ENCODE measurements around the gene ZNF587. TPM values are rescaled to one million over a fixed set of nuclear protein-coding genes. Genes with fewer than 3 reads are reported as not detected.
"Not testable (repeated sequence)": the region's sequence is repeated elsewhere in the genome, so short reads cannot be mapped to it uniquely, and the experiment has no call there.

ZNF587 gene
- total RNA-seq, 2 donors from 2014 or later, result 44.1 to 50.4 TPM

DNA sequence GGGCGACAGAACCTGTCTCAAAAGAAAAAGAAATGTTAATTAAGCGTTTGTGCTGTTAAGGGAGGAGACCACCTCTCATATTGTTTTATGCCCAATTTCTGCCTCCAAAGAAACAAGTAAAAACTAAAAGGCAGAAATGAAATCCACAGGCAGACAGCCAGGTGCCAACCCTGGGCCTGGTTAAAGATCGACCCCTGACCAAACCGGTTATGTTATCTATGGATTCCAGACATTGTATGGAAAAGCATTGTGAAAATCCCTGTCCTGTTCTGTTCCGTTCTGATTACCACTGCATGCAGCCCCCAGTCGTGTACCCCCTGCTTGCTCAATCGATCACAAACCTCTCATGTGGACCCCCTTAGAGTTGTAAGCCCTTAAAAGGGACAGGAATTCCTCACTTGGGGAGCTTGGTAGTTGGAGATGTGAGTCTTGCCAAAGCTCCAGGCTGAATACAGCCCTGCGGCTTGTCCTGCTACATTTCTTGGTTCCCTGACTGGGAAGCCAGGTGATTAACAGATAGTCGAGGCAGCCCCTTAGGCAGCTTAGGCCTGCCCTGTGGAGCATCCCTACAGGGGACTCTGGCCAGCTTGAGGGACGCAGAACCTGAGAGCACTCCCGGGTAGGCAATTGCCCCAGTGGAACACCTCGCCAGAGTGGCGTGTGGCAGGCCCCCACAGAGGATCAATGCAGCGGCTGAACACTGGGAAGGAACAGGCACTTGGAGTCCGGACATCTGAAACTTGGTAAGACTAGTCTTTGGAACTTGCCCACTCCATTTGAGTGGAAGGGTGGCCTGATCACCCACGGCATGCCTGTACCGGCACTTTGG, 34.2 kb upstream of the ZNF587 start:
- Mint-ChIP-seq H3K27ac (peak overlapping the region; percentile 97), H3K4me1 (peaks cover 40% of the 10 kb centered on the region), H3K27me3 (no peaks in the 10 kb centered on the region), H3K36me3 (ENCODE audit: low read depth) (no peaks in the 10 kb centered on the region), H3K4me3 (peak overlapping the region; percentile 98)
- no peaks in the 10 kb centered on the region for H3K9me3 ChIP-seq (ENCODE audit: control insufficient read depth, low read length, poor library complexity, severe bottlenecking)
- DNase-seq, result no peak
- ATAC-seq, result no peak

DNA sequence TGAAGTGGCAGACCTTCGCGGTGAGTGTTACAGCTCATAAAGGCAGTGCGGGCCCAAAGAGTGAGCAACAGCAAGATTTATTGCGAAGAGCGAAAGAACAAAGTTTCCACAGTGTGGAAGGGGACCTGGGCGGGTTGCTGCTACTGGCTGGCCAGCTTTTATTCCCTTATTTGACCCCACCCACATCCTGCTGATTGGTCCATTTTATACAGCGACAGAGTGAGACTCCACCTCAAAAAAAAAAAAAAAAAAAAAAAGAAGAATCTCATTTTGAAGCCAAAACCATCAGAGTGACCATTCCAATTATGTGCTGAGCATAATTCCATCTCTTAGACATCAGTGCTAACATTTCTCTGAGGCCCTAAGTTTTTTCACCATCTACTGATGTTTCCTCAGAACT, 33.0 kb upstream of the ZNF587 start:
- H3K4me3 Mint-ChIP-seq, result peak overlapping the region; percentile 45
- peak overlapping the region; percentile 97 for H3K27ac Mint-ChIP-seq
- H3K4me1 Mint-ChIP-seq, result peaks cover 45% of the 10 kb centered on the region
- H3K27me3 Mint-ChIP-seq, result no peaks in the 10 kb centered on the region
- H3K9me3 ChIP-seq (ENCODE audit: control insufficient read depth, low read length, poor library complexity, severe bottlenecking), result no peaks in the 10 kb centered on the region
- DNase-seq, result no peak
- no peaks in the 10 kb centered on the region for H3K36me3 Mint-ChIP-seq (ENCODE audit: low read depth)
- ATAC-seq, result no peak

DNA sequence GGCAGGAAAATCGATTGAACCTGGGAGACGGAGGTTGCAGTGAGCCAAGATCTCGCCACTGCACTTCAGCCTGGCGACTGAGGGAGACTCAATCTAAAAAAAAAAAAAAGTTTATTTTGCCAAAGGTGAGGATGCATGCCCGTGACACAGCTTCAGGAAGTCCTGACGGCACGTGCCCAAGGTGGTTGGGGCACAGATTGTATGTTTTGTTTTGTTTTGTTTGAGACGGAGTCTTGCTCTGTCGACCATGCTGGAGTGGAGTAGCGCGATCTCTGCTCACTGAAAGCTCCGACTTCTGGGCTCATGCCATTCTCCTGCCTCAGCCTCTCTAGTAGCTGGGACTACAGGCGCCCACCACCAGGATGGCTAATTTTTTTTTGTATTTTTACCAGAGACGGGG, 31.7 kb upstream of the ZNF587 start:
- H3K27ac Mint-ChIP-seq, result peak overlapping the region; percentile 79
- ATAC-seq (no peak), DNase-seq (no peak)
- no peaks in the 10 kb centered on the region for H3K36me3 Mint-ChIP-seq (ENCODE audit: low read depth)
- no peaks in the 10 kb centered on the region for H3K9me3 ChIP-seq (ENCODE audit: control insufficient read depth, low read length, poor library complexity, severe bottlenecking)
- H3K4me1 Mint-ChIP-seq, result peaks cover 47% of the 10 kb centered on the region
- no peaks in the 10 kb centered on the region for H3K27me3 Mint-ChIP-seq
- peak overlapping the region; percentile 96 for H3K4me3 Mint-ChIP-seq

DNA sequence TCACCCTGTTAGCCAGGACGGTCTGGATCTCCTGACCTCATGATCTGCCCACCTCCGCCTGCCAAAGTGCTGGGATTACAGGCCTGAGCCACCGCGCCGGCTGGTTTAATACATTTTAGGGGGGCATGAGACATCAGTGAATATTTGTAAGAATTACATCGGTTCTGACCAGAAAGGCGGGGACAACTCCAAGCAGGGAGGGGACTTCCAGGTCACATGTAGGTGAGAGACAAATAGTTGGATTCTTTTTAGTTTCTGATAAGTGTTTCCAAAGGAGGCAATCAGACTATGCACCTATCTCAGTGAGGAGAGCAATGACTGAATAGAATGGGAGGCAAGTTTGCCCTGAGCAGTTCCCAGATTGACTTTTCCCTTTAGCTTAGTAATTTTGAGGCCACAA, 31.3 kb upstream of the ZNF587 start:
- Mint-ChIP-seq H3K27ac (peak overlapping the region; percentile 79), H3K36me3 (ENCODE audit: low read depth) (no peaks in the 10 kb centered on the region), H3K4me3 (peak overlapping the region; percentile 96), H3K27me3 (no peaks in the 10 kb centered on the region), H3K4me1 (peaks cover 47% of the 10 kb centered on the region)
- ATAC-seq (no peak), DNase-seq (no peak)
- H3K9me3 ChIP-seq (ENCODE audit: control insufficient read depth, low read length, poor library complexity, severe bottlenecking), result no peaks in the 10 kb centered on the region

DNA sequence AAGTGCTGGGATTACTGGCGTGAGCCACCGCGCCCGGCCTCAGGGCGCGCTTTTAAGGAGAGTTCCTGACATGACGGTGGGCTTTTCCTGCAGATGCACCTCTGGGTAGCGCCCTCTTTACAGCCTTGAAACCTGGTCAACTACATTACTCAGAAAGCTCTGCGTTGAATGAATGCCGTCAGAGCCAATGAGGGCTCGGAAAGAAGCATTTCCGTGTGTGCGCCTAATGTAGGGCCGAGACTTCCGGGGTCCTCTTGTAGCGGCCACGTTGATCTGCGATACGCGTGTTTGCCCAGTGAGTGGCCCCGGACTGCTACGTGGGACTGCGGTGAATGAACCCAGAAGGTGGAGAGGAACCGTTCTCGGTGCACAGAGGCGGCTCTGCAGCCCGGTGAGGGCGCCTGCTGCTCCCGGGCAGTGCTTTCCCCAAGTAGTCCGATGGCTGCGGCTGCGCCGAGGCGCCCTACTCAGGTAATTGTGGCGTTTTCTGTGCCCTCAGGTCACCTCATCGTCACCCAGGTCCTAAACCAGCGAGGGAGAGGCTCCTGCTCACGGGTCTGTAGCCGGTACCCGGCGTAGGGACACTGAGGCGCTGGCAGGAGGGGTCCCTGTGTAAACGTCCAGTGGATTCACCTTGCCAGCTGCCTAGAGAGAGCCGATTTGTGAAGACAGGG, 30.0 kb upstream of the ZNF587 start:
- Mint-ChIP-seq H3K4me3 (peak overlapping the region; percentile 96), H3K36me3 (ENCODE audit: low read depth) (no peaks in the 10 kb centered on the region), H3K27me3 (no peaks in the 10 kb centered on the region), H3K27ac (peak overlapping the region; percentile 99), H3K4me1 (peaks cover 49% of the 10 kb centered on the region)
- no peaks in the 10 kb centered on the region for H3K9me3 ChIP-seq (ENCODE audit: control insufficient read depth, low read length, poor library complexity, severe bottlenecking)
- peak; percentile 59 to 71 (median 64) for DNase-seq
- peak; percentile 85 for ATAC-seq

DNA sequence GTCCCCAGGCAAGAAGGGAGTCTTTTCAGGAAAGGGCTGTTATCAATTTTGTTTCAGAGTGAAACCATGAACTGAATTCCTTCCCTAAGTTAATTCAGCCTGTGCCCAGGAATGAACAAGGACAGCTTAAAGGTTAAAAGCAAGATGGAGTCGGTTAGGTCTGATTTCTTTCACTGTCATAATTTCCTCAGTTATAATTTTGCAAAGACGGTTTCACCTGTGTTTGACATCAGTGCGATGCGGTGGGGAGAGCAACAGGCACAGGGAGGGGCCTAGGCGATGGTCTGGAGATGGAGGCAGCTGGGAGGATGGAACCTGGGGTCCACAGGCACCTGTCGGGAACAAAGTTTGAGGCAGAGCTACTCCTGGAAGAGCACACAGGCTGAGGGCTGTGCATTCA, 29.1 kb upstream of the ZNF587 start:
- Mint-ChIP-seq H3K36me3 (ENCODE audit: low read depth) (no peaks in the 10 kb centered on the region), H3K27me3 (no peaks in the 10 kb centered on the region), H3K27ac (peak overlapping the region; percentile 99), H3K4me1 (peaks cover 44% of the 10 kb centered on the region), H3K4me3 (peak overlapping the region; percentile 96)
- ATAC-seq (no peak), DNase-seq (no peak)
- H3K9me3 ChIP-seq (ENCODE audit: control insufficient read depth, low read length, poor library complexity, severe bottlenecking), result no peaks in the 10 kb centered on the region

DNA sequence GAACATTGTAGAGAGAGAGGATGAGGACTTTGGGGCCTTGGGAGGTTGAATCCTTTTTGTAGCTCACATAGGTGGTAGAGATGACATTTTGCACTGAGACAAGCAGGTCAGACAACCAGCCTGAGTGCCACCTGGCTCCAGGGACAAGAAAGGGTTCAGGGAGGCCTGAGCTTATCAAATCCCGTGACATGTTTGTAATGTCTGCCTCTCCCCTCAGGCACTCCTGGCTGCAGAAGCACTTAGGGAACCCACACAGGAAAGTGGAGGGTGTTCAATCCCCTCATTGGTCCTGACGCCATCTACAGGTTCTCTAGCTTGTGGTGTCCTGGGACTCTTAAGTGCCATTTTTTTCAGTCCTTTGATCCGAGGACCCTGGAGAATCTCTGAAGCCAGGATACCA, 28.6 kb upstream of the ZNF587 start:
- Mint-ChIP-seq H3K27ac (peak overlapping the region; percentile 99), H3K4me1 (peaks cover 44% of the 10 kb centered on the region), H3K4me3 (peak overlapping the region; percentile 96)
- H3K27me3 Mint-ChIP-seq; ATAC-seq; H3K36me3 Mint-ChIP-seq (ENCODE audit: low read depth); H3K9me3 ChIP-seq (ENCODE audit: control insufficient read depth, low read length, poor library complexity, severe bottlenecking); DNase-seq: not testable (repeated sequence)

DNA sequence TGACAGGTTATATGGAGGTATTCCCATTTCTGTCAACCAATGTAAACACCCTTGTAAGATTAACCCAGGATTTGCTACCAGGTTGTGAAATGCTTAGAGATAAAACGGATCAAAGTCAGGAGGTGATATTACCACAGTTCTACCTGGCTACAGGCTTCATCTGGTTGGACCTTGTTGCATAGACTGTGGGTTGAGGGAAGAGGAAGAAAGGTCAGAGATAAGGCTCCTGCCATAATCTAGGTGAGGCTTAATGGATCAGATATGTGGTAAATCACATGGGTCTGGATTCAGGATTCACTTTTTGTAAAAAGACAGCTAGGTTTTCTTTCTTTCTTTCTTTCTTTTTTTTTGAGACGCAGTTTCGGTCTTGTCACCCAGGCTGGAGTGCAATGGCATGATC, 28.2 kb upstream of the ZNF587 start:
- not testable (repeated sequence) for DNase-seq; H3K27me3 Mint-ChIP-seq; H3K36me3 Mint-ChIP-seq (ENCODE audit: low read depth); H3K27ac Mint-ChIP-seq; H3K9me3 ChIP-seq (ENCODE audit: control insufficient read depth, low read length, poor library complexity, severe bottlenecking); ATAC-seq; H3K4me3 Mint-ChIP-seq
- peaks cover 45% of the 10 kb centered on the region for H3K4me1 Mint-ChIP-seq

DNA sequence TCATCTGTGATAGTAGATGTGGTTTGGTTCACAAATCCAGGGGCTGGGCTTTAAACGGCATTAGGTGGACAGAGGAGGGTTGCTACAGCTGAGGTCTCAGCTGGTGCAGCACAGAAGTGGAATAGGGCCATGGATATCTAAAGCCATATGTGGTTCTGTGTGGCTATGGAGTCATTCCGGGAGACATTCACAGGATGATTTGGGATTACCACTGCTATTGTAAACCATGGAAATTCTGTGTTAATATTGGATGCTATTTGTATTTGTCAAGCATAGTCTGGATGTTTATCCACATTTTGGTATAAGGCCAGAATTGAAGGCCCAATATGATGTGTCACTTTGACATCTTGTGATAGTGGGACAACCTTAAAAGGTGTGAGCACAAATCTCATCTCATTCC, 26.5 kb upstream of the ZNF587 start:
- H3K4me3 Mint-ChIP-seq; H3K27me3 Mint-ChIP-seq; H3K9me3 ChIP-seq (ENCODE audit: control insufficient read depth, low read length, poor library complexity, severe bottlenecking); H3K36me3 Mint-ChIP-seq (ENCODE audit: low read depth); DNase-seq; ATAC-seq: not testable (repeated sequence)
- Mint-ChIP-seq H3K4me1 (peaks cover 50% of the 10 kb centered on the region), H3K27ac (peak overlapping the region; percentile 79)

DNA sequence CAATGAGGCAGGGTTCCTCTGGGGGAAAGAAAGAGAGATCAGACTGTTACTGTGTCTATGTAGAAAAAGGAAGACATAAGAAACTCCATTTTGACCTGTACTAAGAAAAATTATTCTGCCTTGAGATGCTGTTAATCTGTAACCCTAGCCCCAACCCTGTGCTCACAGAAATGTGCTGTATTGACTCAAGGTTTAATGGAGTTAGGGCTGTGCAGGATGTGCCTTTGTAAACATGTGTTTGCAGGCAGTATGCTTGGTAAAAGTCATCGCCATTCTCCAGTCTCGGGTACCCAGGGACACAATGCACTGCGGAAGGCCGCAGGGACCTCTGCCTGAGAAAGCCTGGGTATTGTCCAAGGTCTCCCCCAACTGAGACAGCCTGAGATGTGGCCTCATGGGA, 26.1 kb upstream of the ZNF587 start:
- not testable (repeated sequence) for H3K9me3 ChIP-seq (ENCODE audit: control insufficient read depth, low read length, poor library complexity, severe bottlenecking); H3K27me3 Mint-ChIP-seq; ATAC-seq; H3K36me3 Mint-ChIP-seq (ENCODE audit: low read depth); DNase-seq; H3K4me3 Mint-ChIP-seq
- H3K27ac Mint-ChIP-seq, result peak overlapping the region; percentile 79
- H3K4me1 Mint-ChIP-seq, result peaks cover 50% of the 10 kb centered on the region

DNA sequence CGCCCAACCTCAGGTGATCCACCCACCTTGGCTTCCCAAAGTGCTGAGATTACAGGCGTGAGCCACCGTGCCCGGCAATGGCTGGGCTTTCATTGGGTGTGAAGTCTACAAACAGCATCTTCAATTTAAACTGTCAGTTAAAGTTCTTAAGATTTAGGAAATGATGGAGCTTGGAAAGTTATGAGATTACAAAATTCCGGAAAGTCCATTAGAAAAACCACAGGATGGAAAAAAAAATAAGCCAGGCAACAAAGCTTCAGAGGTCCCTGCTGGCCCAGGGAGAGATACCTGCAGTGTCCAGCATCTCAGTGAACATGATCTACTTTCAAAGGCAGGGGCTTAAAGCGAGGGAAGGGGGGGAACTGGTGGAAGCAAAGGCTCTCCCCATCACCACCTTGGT, 24.1 kb upstream of the ZNF587 start:
- Mint-ChIP-seq H3K27ac (peak overlapping the region; percentile 9), H3K4me3 (no peak overlapping the region), H3K4me1 (peaks cover 42% of the 10 kb centered on the region), H3K27me3 (no peaks in the 10 kb centered on the region), H3K36me3 (ENCODE audit: low read depth) (no peaks in the 10 kb centered on the region)
- DNase-seq, result no peak
- H3K9me3 ChIP-seq (ENCODE audit: control insufficient read depth, low read length, poor library complexity, severe bottlenecking), result no peaks in the 10 kb centered on the region
- ATAC-seq, result no peak

DNA sequence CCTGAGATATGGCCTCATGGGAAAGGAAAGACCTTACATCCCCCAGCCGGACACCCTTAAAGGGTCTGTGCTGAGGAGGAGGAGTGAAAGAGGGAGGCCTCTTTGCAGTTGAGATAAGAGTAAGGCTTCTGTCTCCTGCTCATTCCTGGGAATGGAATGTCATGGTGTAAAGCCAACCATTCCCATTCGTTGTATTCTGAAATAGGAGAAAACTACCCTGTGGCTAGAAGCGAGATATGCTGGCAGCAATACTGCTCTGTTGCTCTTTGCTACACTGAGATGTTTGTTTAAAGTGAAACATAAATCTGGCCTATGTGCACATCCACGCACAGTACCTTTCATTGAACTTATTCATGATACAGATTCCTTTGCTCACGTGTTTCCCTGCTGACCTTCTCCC, 20.3 kb upstream of the ZNF587 start:
- H3K27ac Mint-ChIP-seq, result no peak overlapping the region
- no peaks in the 10 kb centered on the region for H3K27me3 Mint-ChIP-seq
- H3K4me3 Mint-ChIP-seq, result no peak overlapping the region
- no peak for ATAC-seq
- no peaks in the 10 kb centered on the region for H3K36me3 Mint-ChIP-seq (ENCODE audit: low read depth)
- no peaks in the 10 kb centered on the region for H3K9me3 ChIP-seq (ENCODE audit: control insufficient read depth, low read length, poor library complexity, severe bottlenecking)
- peaks cover 20% of the 10 kb centered on the region for H3K4me1 Mint-ChIP-seq
- no peak for DNase-seq

DNA sequence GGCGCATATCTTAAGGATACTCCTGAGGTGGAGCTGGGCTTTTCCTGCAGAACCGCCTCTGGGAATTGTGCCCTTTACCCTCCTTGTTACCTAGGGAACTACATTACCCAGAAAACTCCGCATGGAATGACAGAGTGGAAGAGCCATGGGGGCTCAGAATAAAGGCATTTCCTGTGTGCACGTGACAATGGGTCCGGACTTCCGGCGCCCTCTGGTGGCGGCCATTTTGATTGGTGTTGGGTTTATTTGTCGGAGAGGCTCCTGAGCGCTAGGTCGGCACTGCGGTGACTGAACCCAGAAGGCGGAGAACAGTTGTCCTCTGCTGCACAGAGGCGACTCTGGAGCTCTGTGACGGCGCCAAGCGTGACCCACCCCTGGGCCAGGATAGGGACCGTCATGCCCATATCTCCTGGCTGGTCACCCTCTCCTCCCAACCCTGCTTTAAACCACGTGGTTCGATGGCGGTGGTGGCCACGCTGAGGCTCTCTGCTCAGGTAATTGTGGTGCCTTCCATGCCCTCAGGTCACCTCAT, 19.5 kb upstream of the ZNF587 start, which contains the start of gene ZNF587B:
ZNF587B (plus strand) TSS at position 229 of the 532 bp plus-strand sequence; CDS start at position 459, 230 bp downstream.
- no peak within 1 kb of the TSS for H3K4me3 Mint-ChIP-seq
- H3K27me3 Mint-ChIP-seq, result no peaks in the 10 kb centered on the region
- H3K9me3 ChIP-seq (ENCODE audit: control insufficient read depth, low read length, poor library complexity, severe bottlenecking), result no peaks in the 10 kb centered on the region
- ATAC-seq (peak; percentile 48), DNase-seq (peak in 1 of 3 donors; percentile 17)
- H3K4me1 Mint-ChIP-seq, result peaks cover 18% of the 10 kb centered on the region
- H3K27ac Mint-ChIP-seq, result no peak within 1 kb of the TSS
- no peaks in the 10 kb centered on the region for H3K36me3 Mint-ChIP-seq (ENCODE audit: low read depth)

Measured in T-helper 17 cell (primary cell).